SU-DHL-6 (cell line): ENCODE measurements around the gene CCDC126.

Experiments used
- EZH2phosphoT487 ChIP-seq: fragments of 200-600 bp; sonication (generic), shearing (Covaris generic); conservative IDR thresholded peaks from 2 replicates; pipeline ENCODE4 v1.6.1; 2018; ENCODE audit warnings: mild to moderate bottlenecking, antibody characterized with exemption, low read length, moderate library complexity, mixed read lengths
- TF ChIP-seq, protein P1 (sequence below): fragments of 200-600 bp; sonication (generic); IDR thresholded peaks from one replicate; pipeline ENCODE4 v1.5.1; 2017; ENCODE audit warnings: antibody characterized with exemption, mild to moderate bottlenecking, low read length, moderate library complexity; ENCODE audit not compliant: insufficient read depth, poor library complexity, severe bottlenecking

DNA sequence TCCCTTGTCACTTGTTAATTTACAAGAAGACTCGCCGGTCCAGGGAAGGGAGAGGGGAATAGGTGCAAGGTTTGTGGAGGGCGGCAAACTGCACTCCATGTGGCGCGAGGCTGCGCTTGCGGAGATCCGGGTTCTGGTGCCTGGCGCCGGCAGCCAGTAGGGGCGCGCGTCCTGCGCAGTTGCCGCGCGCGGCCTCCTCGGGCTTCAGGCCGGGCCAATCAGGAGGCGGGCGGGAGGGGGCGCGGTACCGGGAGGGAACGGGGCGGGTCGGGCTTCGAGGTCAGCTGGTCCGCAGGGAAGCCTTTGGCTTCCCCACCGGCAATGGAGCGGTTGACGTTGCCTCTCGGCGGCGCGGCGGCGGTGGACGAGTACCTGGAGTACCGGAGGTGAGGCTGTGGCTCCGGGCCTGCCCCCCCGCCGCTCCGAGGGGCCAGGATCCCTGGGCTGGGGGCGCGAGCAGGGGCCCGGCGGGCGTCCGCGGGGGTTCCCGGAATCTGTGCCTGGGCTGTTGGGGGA is 82.8 kb downstream of the CCDC126 start, which contains the start of gene FAM221A:
- TF ChIP-seq, protein P1, sequence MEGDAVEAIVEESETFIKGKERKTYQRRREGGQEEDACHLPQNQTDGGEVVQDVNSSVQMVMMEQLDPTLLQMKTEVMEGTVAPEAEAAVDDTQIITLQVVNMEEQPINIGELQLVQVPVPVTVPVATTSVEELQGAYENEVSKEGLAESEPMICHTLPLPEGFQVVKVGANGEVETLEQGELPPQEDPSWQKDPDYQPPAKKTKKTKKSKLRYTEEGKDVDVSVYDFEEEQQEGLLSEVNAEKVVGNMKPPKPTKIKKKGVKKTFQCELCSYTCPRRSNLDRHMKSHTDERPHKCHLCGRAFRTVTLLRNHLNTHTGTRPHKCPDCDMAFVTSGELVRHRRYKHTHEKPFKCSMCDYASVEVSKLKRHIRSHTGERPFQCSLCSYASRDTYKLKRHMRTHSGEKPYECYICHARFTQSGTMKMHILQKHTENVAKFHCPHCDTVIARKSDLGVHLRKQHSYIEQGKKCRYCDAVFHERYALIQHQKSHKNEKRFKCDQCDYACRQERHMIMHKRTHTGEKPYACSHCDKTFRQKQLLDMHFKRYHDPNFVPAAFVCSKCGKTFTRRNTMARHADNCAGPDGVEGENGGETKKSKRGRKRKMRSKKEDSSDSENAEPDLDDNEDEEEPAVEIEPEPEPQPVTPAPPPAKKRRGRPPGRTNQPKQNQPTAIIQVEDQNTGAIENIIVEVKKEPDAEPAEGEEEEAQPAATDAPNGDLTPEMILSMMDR = peak; percentile 53
- TF ChIP-seq EZH2phosphoT487 = no peak
